GM21529 (cell line): ENCODE results near the gene PEAR1.

ENCODE experiments used
- ATAC-seq: cut with Tn5 transposase; IDR thresholded peaks from one replicate; pipeline ENCODE4 v1.9.1; 2021; ENCODE audit not compliant: unreplicated experiment

Gene PEAR1

GRCh38 chr1:156859523-156860112 lies 33.9 kb upstream of the PEAR1 start:
- ATAC-seq = no peak

- ATAC-seq = peak; percentile 53
These were observed 33.3 kb upstream of the PEAR1 start for GRCh38 chr1:156860113-156860627.

- no peak for ATAC-seq
These were observed 32.7 kb upstream of the PEAR1 start, which contains the start of gene NTRK1 for GRCh38 chr1:156860628-156861423. Gene NTRK1 (plus strand): TSS chr1:156860865. CDS start chr1:156860935, 70 bp downstream.

DNA sequence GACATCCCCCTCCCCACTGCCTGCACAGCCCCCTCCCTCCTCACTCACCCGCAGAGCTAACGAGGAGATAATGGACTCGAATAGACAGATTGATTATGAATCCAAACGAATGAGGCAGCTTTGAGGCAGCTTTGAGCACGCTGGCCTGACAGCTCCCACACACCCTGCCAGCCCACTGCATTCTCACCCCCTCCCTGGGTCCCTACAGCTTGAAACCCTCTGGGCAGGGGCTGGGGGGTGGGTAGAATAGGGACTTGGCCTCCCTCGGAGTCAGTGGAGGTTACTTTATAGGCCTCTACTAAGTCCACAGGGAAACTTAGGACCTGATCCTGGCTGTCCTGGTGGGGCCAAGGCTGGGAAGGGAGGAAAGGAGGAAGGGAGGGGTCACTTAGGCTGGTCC lies 30.9 kb upstream of the PEAR1 start:
- ATAC-seq = no peak

- no peak for ATAC-seq
These were observed 30.4 kb upstream of the PEAR1 start for GRCh38 chr1:156862997-156863599.

DNA sequence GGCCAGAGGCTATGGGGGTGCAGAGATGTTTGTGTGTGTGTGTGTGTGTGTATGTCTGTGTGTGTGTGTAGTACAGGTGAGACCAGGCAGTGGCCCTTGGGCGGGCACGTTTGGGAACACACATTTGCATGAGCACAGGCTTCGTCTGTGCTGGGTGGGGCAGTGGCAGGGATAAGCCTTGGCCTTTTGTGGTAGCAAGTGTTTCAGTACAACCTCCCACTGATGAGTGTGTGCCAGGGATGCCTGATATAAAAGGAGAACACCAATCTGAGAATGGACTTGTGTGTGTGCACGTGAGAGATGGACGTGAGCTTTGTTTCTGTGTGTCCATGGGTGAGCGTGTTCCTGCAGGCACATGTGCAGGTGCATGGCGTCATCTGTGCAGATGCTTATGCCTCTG lies 29.9 kb upstream of the PEAR1 start:
- ATAC-seq = no peak

GRCh38 chr1:156864796-156865195 lies 28.7 kb upstream of the PEAR1 start:
- no peak for ATAC-seq

GRCh38 chr1:156865258-156865657 lies 28.3 kb upstream of the PEAR1 start:
- no peak for ATAC-seq

DNA sequence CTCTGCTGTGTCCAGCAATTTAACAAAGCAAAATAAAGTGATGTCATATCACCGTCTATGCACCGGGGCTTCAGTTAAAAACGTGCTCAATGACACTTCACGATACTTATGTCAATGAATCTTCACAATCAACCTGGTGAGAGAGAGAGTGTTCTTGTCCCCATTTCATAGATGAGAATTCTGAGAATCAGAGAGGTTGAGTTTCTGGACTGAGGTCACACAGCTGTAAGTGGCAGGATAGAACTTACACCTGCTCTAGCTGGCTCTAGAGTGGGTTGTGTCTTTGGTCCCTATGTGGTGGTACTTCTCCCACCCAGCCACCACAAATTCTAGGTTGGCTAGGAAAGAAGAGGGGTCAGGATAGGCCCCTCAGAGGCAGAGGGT lies 27.7 kb upstream of the PEAR1 start:
- ATAC-seq = no peak

DNA sequence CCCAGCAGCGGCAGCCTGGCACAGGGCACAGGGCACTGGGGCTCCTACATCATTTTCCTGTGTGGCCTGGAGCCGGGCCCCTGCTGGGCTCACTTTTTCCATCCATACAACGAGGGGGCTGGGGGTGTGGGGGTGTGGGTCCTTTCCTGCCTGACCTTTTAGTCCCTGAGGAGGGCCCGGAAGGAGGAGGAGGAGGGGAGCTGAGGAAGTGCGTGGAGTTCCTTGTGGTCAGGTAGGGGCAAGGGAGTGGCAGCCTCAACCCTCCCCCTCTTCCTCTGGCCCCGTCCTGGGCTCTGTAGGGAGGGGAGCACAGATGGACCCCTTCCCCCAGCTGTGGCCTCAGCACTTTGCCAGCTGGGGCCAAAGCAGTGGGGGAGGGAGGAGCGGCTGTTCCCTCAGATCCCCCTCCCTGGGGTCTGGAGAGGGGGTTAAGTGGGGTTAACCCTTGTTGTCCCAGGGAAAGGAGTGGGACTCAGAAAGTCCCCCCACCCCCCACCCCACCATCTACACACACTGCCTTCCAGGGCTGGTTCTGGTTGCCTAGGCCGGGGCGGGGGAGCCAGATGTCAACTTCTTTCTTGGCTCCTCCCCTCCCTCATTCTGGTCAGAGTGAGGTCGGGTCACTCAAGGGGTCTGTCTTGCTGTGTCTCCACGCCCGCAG lies 27.1 kb upstream of the PEAR1 start:
- no peak for ATAC-seq

GRCh38 chr1:156868341-156868740 lies 25.2 kb upstream of the PEAR1 start:
- ATAC-seq = no peak

DNA sequence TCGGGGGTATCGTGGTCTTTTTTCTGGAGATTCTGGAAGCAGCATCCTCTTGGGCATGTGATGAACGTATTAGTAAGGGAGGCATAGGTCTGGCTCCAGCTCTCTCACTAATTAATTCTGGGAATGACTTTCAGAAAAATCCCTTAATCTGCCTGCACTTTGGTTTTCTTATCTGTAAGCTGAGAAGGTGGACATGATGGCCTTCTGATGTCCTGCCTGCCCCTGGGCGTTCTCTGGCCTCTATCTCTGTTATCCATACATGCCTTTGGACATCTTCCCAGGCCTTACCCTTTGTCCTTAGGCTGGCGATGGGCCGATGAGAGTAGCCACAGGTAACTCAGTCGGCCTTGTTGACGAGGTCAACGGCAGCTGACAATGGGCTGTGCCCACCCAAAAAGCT lies 24.1 kb upstream of the PEAR1 start:
- no peak for ATAC-seq

DNA sequence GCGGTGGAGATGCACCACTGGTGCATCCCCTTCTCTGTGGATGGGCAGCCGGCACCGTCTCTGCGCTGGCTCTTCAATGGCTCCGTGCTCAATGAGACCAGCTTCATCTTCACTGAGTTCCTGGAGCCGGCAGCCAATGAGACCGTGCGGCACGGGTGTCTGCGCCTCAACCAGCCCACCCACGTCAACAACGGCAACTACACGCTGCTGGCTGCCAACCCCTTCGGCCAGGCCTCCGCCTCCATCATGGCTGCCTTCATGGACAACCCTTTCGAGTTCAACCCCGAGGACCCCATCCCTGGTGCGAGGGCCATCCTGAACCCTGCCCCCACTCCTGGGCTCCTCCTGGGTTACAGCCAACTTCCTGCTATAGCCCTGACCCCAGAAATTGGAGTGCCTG lies 19.9 kb upstream of the PEAR1 start:
- ATAC-seq = no peak

DNA sequence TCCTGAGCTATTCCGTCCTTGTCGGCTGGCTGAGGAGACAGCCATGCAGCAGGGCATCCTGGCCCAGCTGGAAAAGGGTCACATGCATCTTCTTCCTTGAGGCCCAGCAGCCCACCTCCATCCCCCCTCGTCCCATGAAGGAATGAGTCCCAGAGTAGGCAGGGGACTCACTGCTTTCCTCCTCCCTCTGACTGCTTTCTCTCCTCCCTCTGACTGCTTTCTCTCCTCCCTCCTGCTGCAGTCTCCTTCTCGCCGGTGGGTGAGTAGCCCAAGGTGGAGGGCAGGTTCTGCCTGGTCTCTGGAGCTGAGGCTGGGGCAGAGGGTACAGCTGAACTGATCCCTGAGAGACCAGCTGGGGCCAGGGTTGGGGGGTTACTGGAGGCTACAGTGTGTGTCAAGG lies 19.4 kb upstream of the PEAR1 start:
- no peak for ATAC-seq

GRCh38 chr1:156874572-156875340 lies 18.8 kb upstream of the PEAR1 start:
- ATAC-seq = no peak

DNA sequence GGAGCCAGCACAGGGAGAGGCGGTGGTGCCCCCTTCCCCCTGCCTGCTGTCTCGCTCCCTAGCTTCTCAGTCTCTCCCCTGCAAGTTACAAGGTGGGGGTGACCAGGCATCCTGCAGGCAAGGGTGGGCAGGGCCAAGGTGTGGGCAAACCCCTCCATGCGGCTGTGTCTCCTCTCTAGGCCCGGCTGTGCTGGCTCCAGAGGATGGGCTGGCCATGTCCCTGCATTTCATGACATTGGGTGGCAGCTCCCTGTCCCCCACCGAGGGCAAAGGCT lies 18.2 kb upstream of the PEAR1 start:
- no peak for ATAC-seq

DNA sequence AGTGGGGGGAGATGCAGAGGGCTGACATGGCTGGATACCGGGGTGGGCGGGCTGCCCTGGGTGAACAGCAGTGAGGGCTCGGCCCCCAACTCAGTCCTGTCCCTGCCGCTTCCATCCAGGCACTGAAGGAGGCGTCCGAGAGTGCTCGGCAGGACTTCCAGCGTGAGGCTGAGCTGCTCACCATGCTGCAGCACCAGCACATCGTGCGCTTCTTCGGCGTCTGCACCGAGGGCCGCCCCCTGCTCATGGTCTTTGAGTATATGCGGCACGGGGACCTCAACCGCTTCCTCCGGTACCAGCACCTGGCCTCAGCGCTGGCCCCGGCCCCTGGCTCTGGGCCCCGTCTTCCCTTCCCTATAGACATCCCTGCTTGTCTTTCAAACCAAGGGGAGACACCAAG lies 17.2 kb upstream of the PEAR1 start:
- no peak for ATAC-seq

GRCh38 chr1:156877433-156878170 lies 15.9 kb upstream of the PEAR1 start:
- ATAC-seq = no peak

DNA sequence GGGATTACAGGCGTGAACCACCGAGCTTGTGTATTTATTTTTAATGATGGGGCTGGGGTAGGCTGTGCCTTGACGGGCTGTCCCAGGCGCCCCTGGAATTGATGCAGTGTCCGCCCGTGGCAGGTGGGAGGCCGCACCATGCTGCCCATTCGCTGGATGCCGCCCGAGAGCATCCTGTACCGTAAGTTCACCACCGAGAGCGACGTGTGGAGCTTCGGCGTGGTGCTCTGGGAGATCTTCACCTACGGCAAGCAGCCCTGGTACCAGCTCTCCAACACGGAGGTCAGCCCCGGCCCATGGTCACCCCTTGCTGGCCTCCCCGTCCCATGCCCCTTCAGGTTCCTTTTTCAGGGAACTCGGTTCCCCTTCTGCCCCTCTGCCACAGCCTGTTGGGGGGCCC lies 13.6 kb upstream of the PEAR1 start:
- no peak for ATAC-seq

DNA sequence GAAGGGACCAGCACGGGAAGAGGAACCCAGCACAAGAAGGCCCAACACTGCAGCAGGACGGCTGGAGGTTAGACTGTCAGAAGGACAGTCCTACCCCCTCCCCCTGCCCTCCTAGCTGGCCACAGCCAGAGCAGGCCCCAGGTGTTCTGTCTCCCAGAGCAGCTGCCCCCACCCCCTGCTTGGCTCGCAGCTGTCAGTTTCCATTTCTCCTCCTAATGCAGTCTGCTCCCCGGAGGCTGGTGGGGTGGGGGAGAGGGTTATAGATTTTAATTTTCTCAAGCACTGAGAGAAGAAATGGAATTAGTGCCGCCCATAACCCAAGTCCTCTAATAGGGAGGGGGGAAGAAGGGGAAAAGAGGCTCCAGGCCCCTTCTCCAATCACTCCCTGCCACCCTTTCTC lies 13.0 kb upstream of the PEAR1 start:
- ATAC-seq = no peak
